Activated T-cell treated with anti-CD3 and anti-CD28 coated beads for 1 hour (primary cell): ENCODE data around the gene TCERG1L.

Experiments
- DNase-seq: peaks from one replicate; pipeline ENCODE4 v3.0.0-alpha.2; 2020; ENCODE audit warnings: low read depth

Gene TCERG1L

DNA sequence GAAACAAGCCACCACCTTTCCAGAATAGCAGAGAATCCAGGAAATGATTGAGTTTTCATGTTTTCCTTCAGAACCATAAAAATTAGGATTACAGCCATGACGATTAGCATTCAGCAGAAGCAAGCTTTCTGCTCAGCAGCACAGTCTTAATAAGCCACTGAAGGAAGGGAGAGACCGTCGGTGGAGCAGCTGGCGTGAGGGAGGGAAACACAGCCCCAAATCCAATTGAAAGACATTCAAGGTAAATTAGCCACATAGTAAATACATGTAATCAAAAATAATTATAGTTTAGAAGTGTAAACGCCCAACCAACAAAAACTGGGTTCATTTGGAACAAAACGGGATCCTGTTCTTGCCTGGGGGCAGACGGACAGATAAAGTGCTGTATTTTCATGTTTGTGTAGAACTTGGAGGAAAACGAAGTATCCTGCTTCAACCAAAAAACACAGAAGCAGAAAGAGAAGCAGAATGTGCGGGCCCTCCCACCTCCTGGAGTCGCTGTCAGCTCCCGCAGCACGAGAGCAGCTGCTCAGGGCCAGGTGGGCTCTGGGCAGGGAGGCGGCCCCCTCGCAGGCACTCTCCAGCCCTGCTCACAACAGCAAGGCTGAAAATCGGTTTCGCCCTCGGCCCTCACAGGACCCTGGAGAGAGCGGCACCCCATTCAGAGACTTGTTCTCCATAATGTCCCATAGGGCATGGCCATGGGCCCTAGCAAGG, 84.9 kb downstream of the TCERG1L start:
- DNase-seq, result no peak

DNA sequence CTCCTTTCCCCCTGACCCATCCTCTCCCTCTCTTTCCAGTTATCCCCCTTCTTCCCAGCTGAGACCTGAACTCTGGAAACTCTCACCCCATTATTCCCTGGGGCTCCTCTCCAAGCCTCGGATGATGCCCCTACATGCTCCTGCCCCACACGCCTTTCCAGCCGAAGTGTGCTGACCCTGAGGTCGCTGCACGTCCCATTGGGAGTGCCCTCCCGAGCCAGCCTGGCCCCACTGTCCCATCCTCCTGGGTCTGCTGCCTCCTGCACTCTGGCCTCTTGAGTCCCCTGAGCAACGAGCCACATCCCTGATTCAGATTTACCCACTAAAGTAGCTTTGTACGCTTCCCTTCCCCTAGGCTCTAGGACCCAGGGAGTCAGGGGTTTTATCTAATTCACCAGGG, 87.4 kb downstream of the TCERG1L start:
- DNase-seq, result no peak

- no peak for DNase-seq
These were observed 88.1 kb downstream of the TCERG1L start for GRCh38 chr10:131223422-131223821.

GRCh38 chr10:131222986-131223385, 88.5 kb downstream of the TCERG1L start:
- no peak for DNase-seq

DNA sequence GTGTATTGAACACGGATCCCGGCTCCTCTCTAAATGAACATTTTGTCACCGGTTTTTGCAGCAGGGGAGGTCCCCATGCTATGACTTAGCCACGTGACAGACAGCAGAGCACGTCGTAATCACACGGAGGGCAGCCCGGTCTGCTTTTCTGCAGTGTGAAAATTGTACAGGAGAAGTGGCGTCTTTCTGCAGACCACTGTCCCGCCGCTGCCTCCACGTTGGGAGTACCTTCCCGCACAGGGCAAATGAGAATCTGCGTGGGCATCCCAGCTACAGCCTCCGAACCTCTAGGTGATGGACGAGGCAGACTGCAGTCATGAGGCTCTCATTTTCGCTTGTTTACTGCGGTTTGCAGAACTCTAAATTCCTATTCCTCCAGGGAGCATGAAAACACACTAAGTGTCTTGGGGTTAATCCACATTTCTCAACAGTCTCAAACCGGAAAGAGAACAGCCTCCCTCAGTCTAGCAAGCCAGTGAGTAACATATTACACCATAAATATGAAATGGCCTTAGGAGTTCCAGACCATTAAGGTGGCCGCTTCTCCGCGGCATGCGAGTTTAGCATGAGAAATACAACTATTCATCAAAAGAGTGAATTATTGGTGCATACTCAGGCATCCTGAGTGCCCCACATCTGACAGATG, 89.8 kb downstream of the TCERG1L start:
- no peak for DNase-seq

DNA sequence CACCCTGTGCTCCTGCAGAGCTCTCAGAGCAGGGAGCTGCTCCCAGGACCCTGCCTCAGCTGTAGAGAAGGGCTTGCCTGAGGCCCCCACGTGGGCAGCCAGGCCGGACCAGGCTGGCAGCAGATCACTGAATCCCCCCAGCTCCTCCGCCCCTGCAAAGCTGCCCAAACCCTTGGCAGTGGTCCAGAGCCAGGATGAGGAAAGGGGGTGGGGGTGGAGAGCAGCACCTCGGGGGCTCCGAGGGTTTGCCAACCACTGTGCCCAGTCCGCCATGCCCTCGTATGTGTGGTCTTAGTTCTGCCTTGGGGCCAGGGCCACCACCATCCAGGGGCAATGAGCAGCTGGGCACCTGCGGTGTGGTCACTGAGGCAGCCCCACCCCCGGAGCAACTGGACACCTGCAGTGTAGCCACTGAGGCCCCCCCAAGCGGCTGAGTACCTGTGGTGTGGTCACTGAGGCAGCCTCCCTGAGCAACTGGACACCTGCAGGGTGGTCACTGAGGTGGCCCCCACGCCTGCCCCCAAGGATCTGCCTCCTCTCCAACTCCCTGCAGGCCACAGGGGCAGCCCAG, 90.8 kb downstream of the TCERG1L start:
- DNase-seq, result no peak

DNA sequence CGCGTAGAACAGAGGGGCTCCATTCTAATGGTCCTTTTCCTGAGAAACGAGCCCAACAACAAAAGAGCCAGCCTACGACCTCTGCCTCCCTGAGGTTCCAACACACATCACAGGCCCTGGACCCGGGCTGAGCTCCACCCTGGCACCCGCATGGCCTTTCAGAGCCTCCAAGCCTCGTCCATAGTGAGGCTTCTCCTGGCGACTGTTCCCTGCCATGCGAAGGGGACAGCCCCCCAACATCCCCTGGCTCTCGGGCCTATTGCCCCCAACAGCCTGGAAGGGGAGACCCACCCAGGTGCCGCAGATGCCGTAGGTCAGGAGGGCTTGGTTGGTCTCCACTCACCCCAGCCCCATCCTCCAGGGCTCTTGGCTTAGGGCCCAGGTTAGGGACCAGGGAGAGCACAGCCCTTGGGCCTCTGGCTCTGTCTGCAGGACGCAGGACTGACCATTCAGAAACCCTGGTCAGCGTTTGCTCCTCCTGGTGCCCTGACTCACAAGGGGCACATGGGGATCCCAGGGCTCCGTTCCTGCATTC, 91.5 kb downstream of the TCERG1L start:
- DNase-seq, result no peak

- DNase-seq, result no peak
These were observed 92.0 kb downstream of the TCERG1L start for GRCh38 chr10:131219584-131219886.

DNA sequence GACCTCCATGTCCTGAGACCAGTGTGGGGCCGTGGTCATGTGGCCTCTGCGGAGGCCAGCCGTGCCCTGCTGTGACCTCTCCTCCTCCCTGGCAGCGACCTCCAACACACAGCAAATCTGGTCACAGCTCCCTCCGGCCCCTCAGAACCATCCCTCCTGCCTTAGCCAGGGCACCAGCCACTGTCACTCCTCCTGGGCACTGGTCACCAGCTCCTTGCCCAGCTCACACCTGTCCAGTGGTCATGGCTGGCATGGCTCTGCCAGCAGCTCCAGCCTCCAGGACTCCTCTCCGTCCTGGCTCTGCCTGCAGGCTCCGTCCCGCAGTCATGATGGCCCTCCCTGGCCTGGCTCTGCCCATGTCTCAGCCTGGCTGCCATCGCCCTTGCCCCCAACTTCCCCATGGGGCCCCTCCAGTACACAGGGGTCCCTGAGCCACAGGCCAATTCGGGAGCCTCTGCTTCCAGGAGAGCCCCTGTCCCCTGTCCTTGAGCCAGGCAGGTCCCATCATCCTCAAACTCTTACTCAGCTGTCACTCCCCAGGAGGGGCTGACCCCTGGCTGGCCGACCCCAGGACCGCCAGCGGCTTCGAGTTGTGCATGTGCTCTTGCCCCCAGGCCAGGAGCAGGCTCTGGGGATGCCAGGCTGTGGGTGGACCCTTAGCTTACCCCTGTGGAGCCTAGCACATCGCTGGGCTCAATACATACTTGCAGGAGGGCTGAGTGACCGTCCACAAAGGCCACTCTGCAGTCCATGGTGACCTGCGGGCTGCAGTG, 92.5 kb downstream of the TCERG1L start:
- no peak for DNase-seq

GRCh38 chr10:131216681-131217230, 94.8 kb downstream of the TCERG1L start:
- DNase-seq, result no peak

- DNase-seq, result no peak
These were observed 95.7 kb downstream of the TCERG1L start for GRCh38 chr10:131215776-131216175.

GRCh38 chr10:131214521-131215244, 96.8 kb downstream of the TCERG1L start:
- DNase-seq, result no peak

- no peak for DNase-seq
These were observed 97.6 kb downstream of the TCERG1L start for GRCh38 chr10:131213741-131214505.

- DNase-seq, result no peak
These were observed 98.7 kb downstream of the TCERG1L start for GRCh38 chr10:131212763-131213325.

DNA sequence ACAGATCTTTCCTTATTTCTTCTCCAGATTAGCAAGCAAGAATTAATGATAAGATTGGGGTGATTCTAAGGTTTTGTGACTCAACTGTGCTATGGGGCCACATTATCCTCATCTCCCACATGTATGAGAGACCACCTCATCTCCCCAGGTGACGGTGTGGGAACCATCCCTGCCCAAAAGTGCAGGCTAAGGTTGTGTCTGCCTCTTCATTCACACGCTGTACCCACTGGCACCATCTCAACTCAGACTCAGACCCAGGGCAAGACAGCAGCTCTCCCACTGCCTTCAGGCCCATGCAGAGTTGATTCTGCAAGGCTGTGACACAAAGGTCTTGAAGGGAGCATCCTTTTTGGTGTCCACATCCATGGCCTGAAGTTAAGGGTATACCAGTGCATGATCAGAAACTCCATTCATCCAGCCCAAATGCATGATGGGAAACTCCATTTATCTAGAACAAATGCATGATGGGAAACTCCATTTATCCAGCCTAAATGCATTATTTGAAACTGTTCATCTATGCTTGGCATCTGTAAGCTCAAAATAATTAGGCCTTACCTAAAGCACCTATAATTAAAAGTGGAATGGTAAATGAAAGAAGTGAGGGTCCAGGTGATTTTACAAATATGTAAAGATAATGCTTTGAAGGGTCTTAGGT, 99.4 kb downstream of the TCERG1L start:
- DNase-seq, result no peak

- no peak for DNase-seq
These were observed 100.0 kb downstream of the TCERG1L start for GRCh38 chr10:131211559-131211958.

GRCh38 chr10:131211146-131211545, 100.4 kb downstream of the TCERG1L start:
- DNase-seq, result no peak

DNA sequence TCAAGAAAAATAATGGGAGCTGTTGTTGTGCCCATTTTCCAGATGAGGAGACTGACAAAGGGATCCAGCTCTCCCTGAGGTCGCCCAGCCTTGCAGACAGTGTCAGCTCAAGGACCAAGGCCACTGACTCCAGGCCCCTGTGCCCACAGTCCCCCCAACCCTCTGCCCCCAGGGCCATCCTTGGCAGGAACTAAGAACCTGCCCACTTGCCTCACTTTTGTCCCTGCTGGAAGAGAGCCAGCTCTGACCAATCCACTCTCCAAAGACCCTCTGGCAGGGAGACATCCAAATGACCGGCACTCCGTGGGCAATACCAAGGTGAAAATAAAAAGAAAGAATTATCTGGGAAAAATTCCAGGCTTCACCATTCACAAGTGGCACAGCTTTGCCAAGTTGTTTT, 101.3 kb downstream of the TCERG1L start:
- no peak for DNase-seq

GRCh38 chr10:131207584-131208532, 103.7 kb downstream of the TCERG1L start:
- no peak for DNase-seq
